ENCODE results near the gene RAMACL. TPM values are rescaled to one million over a fixed set of nuclear protein-coding genes. Genes with fewer than 3 reads are reported as not detected.
A peak's percentile ranks its signal among the peaks of the same experiment; 100 is the strongest.
"Not testable (repeated sequence)": the region's sequence is repeated elsewhere in the genome, so short reads cannot be mapped to it uniquely, and the experiment has no call there.

RAMACL gene
- total RNA-seq (1 to 10 TPM; 2.4 to 6.4 TPM), polyA plus RNA-seq (under 1 TPM in 1 of 2 donors, not detected in 1; 0.41 TPM)
- long read RNA-seq, donor 1, partial matches to known transcripts = 0 of 1 reads
- long read RNA-seq, donor 1, other reads (novel, unspliced or antisense) = 0 of 1 reads
- long read RNA-seq, donor 2, transcript RAMACL-201 (1 exons, 1,991 nt) = major isoform, 8 of 8 reads
- long read RNA-seq, donor 2, partial matches to known transcripts = 0 of 8 reads
- long read RNA-seq, donor 2, other reads (novel, unspliced or antisense) = 0 of 8 reads

- ATAC-seq (ENCODE audit: low FRiP score) (no peak), DNase-seq (no peak)
- H3K4me1 ChIP-seq (ENCODE audit: control insufficient read depth in 1 of 2, insufficient read depth in 2 of 2, low read length in 2 of 2) = no peaks in the 10 kb centered on the region
- H3K9me3 ChIP-seq (ENCODE audit: control insufficient read depth, low read length) = no peaks in the 10 kb centered on the region
- no peak within 1 kb of the TSS for H3K27ac ChIP-seq (ENCODE audit: low read depth in 1 of 2, low read length in 2 of 2)
- intact Hi-C loops (cut with DNase I) = no loop called here
- no peaks in the 10 kb centered on the region for H3K36me3 ChIP-seq (ENCODE audit: control insufficient read depth in 1 of 2, insufficient read depth in 2 of 2, low read length in 1 of 2)
- H3K4me3 ChIP-seq (ENCODE audit: low read length in 2 of 2) = no peak within 1 kb of the TSS
- WGBS, 2 donors = 97 to 98% methylated on average over 9 of the region's 9 CpGs
- H3K27me3 ChIP-seq (ENCODE audit: control insufficient read depth in 1 of 2, insufficient read depth in 2 of 2, low read length in 1 of 2) = no peaks in the 10 kb centered on the region
These were observed at the start of gene RAMACL for GRCh38 chr6:166586424-166587156. RAMACL (minus strand) TSS chr6:166586678; CDS start chr6:166586477, 201 bp downstream.

- Histone ChIP-seq H3K4me3 (ENCODE audit: low read length in 2 of 2) (no peak overlapping the region), H3K4me1 (ENCODE audit: control insufficient read depth in 1 of 2, insufficient read depth in 2 of 2, low read length in 2 of 2) (no peaks in the 10 kb centered on the region), H3K36me3 (ENCODE audit: control insufficient read depth in 1 of 2, insufficient read depth in 2 of 2, low read length in 1 of 2) (no peaks in the 10 kb centered on the region), H3K27ac (ENCODE audit: low read depth in 1 of 2, low read length in 2 of 2) (no peak overlapping the region), H3K27me3 (ENCODE audit: control insufficient read depth in 1 of 2, insufficient read depth in 2 of 2, low read length in 1 of 2) (no peaks in the 10 kb centered on the region), H3K9me3 (ENCODE audit: control insufficient read depth, low read length) (no peaks in the 10 kb centered on the region)
- intact Hi-C loops (cut with DNase I) = no loop called here
- 90 to 91% methylated on average over 19 to 20 of the region's 20 CpGs for WGBS, 2 donors
- ATAC-seq (ENCODE audit: low FRiP score) (no peak), DNase-seq (no peak)
These were observed 48.8 kb upstream of the RAMACL start for GRCh38 chr6:166635013-166635970.

DNA sequence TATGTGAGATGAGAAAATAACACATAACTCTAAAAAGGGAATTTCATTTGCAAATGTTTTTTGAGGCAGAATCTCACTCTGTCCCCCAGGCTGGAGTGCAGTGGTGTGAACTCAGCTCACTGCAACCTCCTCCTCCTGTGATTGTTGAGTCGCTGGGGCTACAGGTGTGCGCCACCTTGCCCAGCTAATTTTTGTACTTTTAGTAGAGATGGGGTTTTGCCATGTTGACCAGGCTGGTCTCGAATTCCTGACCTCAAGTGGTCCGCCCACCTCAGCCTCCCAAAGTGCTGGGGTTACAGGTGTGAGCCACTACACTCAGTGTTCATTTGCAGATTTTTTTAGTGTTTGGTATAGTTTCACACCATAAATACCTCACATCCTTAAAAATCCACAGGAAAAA lies 48.1 kb upstream of the RAMACL start:
- 95 to 99% methylated on average over 4 of the region's 4 CpGs for WGBS, 2 donors
- DNase-seq; H3K27me3 ChIP-seq (ENCODE audit: control insufficient read depth in 1 of 2, insufficient read depth in 2 of 2, low read length in 1 of 2); H3K4me1 ChIP-seq (ENCODE audit: control insufficient read depth in 1 of 2, insufficient read depth in 2 of 2, low read length in 2 of 2); ATAC-seq (ENCODE audit: low FRiP score); H3K27ac ChIP-seq (ENCODE audit: low read depth in 1 of 2, low read length in 2 of 2); H3K36me3 ChIP-seq (ENCODE audit: control insufficient read depth in 1 of 2, insufficient read depth in 2 of 2, low read length in 1 of 2); intact Hi-C loops (cut with DNase I); H3K4me3 ChIP-seq (ENCODE audit: low read length in 2 of 2); H3K9me3 ChIP-seq (ENCODE audit: control insufficient read depth, low read length): not testable (repeated sequence)

DNA sequence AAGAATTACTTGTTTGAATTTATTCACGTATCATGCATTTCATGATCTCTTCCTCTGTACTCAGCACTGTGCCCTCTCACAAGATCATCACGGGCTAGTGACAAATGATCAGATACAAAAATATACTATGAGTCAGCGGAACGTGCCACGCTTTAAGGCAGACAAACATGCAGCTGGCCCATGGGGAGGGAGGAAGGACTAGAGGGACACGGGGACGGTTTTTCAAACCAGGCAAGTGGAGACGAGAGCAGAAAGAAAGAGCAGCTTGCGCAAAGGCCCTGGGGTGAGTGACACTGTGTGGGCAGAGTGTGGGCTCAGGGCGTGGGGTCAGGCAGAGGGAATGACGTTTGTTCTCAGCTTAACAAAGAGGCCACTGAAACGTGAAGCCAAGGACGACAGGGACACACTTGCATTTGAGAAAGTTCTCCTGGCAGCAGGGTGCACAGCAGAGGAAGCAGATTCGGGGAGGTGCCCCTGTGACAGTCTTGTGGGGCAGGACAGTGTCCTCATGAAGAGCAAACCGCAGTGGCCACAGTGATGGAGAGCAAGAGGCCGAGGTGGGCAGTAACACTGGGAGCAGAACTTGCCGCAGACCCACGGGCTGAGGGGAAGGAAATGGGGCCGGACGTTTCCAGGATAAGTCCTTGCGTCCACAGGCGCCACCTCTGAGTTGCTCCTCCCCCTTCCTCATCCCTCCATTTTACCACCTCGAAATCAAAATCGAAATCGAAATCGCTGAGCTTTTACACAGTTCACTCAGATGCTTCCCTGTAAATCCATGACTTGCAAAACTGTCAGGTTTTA lies 47.5 kb upstream of the RAMACL start:
- Histone ChIP-seq H3K36me3 (ENCODE audit: control insufficient read depth in 1 of 2, insufficient read depth in 2 of 2, low read length in 1 of 2) (no peaks in the 10 kb centered on the region), H3K27me3 (ENCODE audit: control insufficient read depth in 1 of 2, insufficient read depth in 2 of 2, low read length in 1 of 2) (no peaks in the 10 kb centered on the region), H3K4me1 (ENCODE audit: control insufficient read depth in 1 of 2, insufficient read depth in 2 of 2, low read length in 2 of 2) (no peaks in the 10 kb centered on the region), H3K9me3 (ENCODE audit: control insufficient read depth, low read length) (no peaks in the 10 kb centered on the region), H3K4me3 (ENCODE audit: low read length in 2 of 2) (no peak overlapping the region), H3K27ac (ENCODE audit: low read depth in 1 of 2, low read length in 2 of 2) (no peak overlapping the region)
- DNase-seq (peak; percentile 70 to 75), ATAC-seq (ENCODE audit: low FRiP score) (no peak)
- WGBS, 2 donors = 68 to 71% methylated on average over 26 of the region's 26 CpGs
- intact Hi-C loops (cut with DNase I) = no loop called here

GRCh38 chr6:166632731-166633130 lies 46.3 kb upstream of the RAMACL start:
- peak in 1 of 2 donors; percentile 70 for DNase-seq
- no peaks in the 10 kb centered on the region for H3K4me1 ChIP-seq (ENCODE audit: control insufficient read depth in 1 of 2, insufficient read depth in 2 of 2, low read length in 2 of 2)
- H3K9me3 ChIP-seq (ENCODE audit: control insufficient read depth, low read length) = no peaks in the 10 kb centered on the region
- no peaks in the 10 kb centered on the region for H3K36me3 ChIP-seq (ENCODE audit: control insufficient read depth in 1 of 2, insufficient read depth in 2 of 2, low read length in 1 of 2)
- no peak overlapping the region for H3K4me3 ChIP-seq (ENCODE audit: low read length in 2 of 2)
- no peaks in the 10 kb centered on the region for H3K27me3 ChIP-seq (ENCODE audit: control insufficient read depth in 1 of 2, insufficient read depth in 2 of 2, low read length in 1 of 2)
- intact Hi-C loops (cut with DNase I) = no loop called here
- 95 to 97% methylated on average over 11 of the region's 11 CpGs for WGBS, 2 donors
- H3K27ac ChIP-seq (ENCODE audit: low read depth in 1 of 2, low read length in 2 of 2) = no peak overlapping the region
- no peak for ATAC-seq (ENCODE audit: low FRiP score)

GRCh38 chr6:166630462-166630861 lies 44.0 kb upstream of the RAMACL start:
- DNase-seq = no peak
- ATAC-seq (ENCODE audit: low FRiP score) = no peak
- no peaks in the 10 kb centered on the region for H3K4me1 ChIP-seq (ENCODE audit: control insufficient read depth in 1 of 2, insufficient read depth in 2 of 2, low read length in 2 of 2)
- no peaks in the 10 kb centered on the region for H3K27me3 ChIP-seq (ENCODE audit: control insufficient read depth in 1 of 2, insufficient read depth in 2 of 2, low read length in 1 of 2)
- 85 to 93% methylated on average over 6 of the region's 6 CpGs for WGBS, 2 donors
- no peak overlapping the region for H3K27ac ChIP-seq (ENCODE audit: low read depth in 1 of 2, low read length in 2 of 2)
- intact Hi-C loops (cut with DNase I) = no loop called here
- H3K36me3 ChIP-seq (ENCODE audit: control insufficient read depth in 1 of 2, insufficient read depth in 2 of 2, low read length in 1 of 2) = no peaks in the 10 kb centered on the region
- no peaks in the 10 kb centered on the region for H3K9me3 ChIP-seq (ENCODE audit: control insufficient read depth, low read length)
- H3K4me3 ChIP-seq (ENCODE audit: low read length in 2 of 2) = no peak overlapping the region

GRCh38 chr6:166629628-166630027 lies 43.1 kb upstream of the RAMACL start:
- 92 to 94% methylated on average over 5 of the region's 5 CpGs for WGBS, 2 donors
- ATAC-seq (ENCODE audit: low FRiP score) (no peak), DNase-seq (no peak)
- Histone ChIP-seq H3K9me3 (ENCODE audit: control insufficient read depth, low read length) (no peaks in the 10 kb centered on the region), H3K4me3 (ENCODE audit: low read length in 2 of 2) (no peak overlapping the region), H3K27ac (ENCODE audit: low read depth in 1 of 2, low read length in 2 of 2) (no peak overlapping the region), H3K27me3 (ENCODE audit: control insufficient read depth in 1 of 2, insufficient read depth in 2 of 2, low read length in 1 of 2) (no peaks in the 10 kb centered on the region), H3K4me1 (ENCODE audit: control insufficient read depth in 1 of 2, insufficient read depth in 2 of 2, low read length in 2 of 2) (no peaks in the 10 kb centered on the region), H3K36me3 (ENCODE audit: control insufficient read depth in 1 of 2, insufficient read depth in 2 of 2, low read length in 1 of 2) (no peaks in the 10 kb centered on the region)
- intact Hi-C loops (cut with DNase I) = loop anchor here in 1 of 2 donors (5.0 to 10.0 kb wide), 4 partner anchors 63 to 365 kb away; partner anchors contain the start of genes CEP43 and MPC1
